Prostate gland (tissue), 2 donors: ENCODE data around the gene PNPLA7. TPM values are rescaled to one million over a fixed set of nuclear protein-coding genes. Genes with fewer than 3 reads are reported as not detected.

Experiments
- DNase-seq: peaks from one replicate; pipeline ENCODE4 v3.0.0-alpha.2; 2019; ENCODE audit warnings: low spot score
- H3K27ac ChIP-seq, 2 donors: fragments of 200-600 bp; sonication (generic); 2 replicates each; pipeline ENCODE4 v1.5.1; 2017 to 2019
- H3K27me3 ChIP-seq: fragments of 200-600 bp; sonication (generic); replicated peaks from 2 replicates; pipeline ENCODE4 v1.5.1; 2019; ENCODE audit not compliant: insufficient read depth
- H3K36me3 ChIP-seq, 2 donors: fragments of 200-600 bp; sonication (generic); 1 replicate in 1 of 2; 2 replicates in 1 of 2; pipeline versions ENCODE4 v1.5.1 to v1.8.1; 2017 to 2019
- H3K4me1 ChIP-seq: fragments of 200-600 bp; sonication (generic); replicated peaks from 2 replicates; pipeline ENCODE4 v1.5.1; 2019
- H3K4me3 ChIP-seq, 2 donors: fragments of 200-600 bp; sonication (generic); 2 replicates each; pipeline ENCODE4 v1.5.1; 2017 to 2019
- H3K9me3 ChIP-seq: fragments of 200-600 bp; sonication (generic); 2 replicates; pipeline ENCODE4 v1.5.1; 2017
- POLR2A ChIP-seq: fragments of 450-650 bp; IDR thresholded peaks from one replicate; pipeline ENCODE4 v1.6.1; 2016; ENCODE audit warnings: antibody characterized with exemption, mild to moderate bottlenecking
- POLR2AphosphoS5 ChIP-seq: sonication (generic); formaldehyde crosslinking; IDR thresholded peaks from one replicate; pipeline ENCODE4 v1.6.1; 2017; ENCODE audit warnings: antibody characterized with exemption
- WGBS: methylation state at CpG from one replicate; pipeline ENCODE4 v1.1.5; 2018; 5-methylcytosine and 5-hydroxymethylcytosine counted together
- intact Hi-C: fragments of 100-400 bp; cut with DNase I; formaldehyde crosslinking; loops from one replicate; pipeline ENCODE4 v1.14.2; 2022
- total RNA-seq, 2 donors: library from RNA; depleted of rRNA; stranded (reverse); fragments of >200 nt; gene quantifications; one replicate each; pipeline ENCODE4 v1.1.0, GENCODE V29; 2016
- TF ChIP-seq, protein P1 (sequence below), 4 experiments: fragments of 200-600 bp in 2 of 4; fragments of 450-650 bp in 2 of 4; sonication (generic) in 2 of 4; IDR thresholded peaks; 1 replicate in 3 of 4; 2 replicates in 1 of 4; pipeline ENCODE4 v1.5.1; 2016 to 2019; ENCODE audit warnings: antibody characterized with exemption in 4 of 4, mild to moderate bottlenecking in 2 of 4, moderate library complexity in 2 of 4

The PNPLA7 gene
- total RNA-seq, 2 donors from 2014 or later = 34.2 to 64.3 TPM

DNA sequence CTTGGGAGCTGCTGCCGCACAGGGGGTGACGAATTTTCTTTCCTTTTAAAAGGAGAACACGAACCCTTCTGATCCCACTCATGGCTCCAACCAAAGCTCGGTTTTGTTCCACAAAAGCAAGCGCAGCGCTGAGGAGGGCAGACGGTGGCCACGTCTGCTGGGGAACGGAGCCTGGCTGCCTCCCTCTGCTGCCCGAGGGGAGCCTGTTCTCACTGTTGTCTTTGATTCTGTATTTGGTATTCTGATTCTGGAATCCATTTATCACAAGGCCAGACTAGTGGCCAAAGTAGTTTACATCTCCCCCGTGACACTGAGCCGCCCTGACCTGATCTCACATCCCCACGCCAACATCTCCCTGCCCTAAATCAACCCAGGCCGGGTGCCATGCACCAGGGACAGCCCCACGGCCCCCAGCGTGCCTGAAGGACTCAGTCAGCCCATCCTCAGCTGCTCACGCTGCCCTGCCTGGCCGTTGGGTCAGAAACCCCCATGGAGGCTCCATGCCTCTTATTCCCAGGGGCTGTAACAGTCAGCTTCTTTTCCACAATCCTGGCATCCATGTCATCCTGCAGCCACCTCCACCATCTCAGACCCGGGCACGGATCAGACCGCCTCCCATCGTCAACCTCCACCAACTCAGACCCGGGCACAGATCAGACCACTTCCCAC is 84.3 kb downstream of the PNPLA7 start:
- H3K9me3 ChIP-seq = no peaks in the 10 kb centered on the region
- H3K36me3 ChIP-seq = no peaks in the 10 kb centered on the region
- no peak for TF ChIP-seq POLR2AphosphoS5
- TF ChIP-seq POLR2A = no peak
- TF ChIP-seq, protein P1, sequence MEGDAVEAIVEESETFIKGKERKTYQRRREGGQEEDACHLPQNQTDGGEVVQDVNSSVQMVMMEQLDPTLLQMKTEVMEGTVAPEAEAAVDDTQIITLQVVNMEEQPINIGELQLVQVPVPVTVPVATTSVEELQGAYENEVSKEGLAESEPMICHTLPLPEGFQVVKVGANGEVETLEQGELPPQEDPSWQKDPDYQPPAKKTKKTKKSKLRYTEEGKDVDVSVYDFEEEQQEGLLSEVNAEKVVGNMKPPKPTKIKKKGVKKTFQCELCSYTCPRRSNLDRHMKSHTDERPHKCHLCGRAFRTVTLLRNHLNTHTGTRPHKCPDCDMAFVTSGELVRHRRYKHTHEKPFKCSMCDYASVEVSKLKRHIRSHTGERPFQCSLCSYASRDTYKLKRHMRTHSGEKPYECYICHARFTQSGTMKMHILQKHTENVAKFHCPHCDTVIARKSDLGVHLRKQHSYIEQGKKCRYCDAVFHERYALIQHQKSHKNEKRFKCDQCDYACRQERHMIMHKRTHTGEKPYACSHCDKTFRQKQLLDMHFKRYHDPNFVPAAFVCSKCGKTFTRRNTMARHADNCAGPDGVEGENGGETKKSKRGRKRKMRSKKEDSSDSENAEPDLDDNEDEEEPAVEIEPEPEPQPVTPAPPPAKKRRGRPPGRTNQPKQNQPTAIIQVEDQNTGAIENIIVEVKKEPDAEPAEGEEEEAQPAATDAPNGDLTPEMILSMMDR (IDR thresholded peaks at IDR 0.05) = no peak
- 88% methylated on average over 23 of the region's 23 CpGs for WGBS
- intact Hi-C loops = no loop called here
- no peak overlapping the region for H3K4me3 ChIP-seq
- H3K27me3 ChIP-seq = no peaks in the 10 kb centered on the region
- DNase-seq = no peak
- no peak overlapping the region for H3K27ac ChIP-seq
- no peaks in the 10 kb centered on the region for H3K4me1 ChIP-seq

DNA sequence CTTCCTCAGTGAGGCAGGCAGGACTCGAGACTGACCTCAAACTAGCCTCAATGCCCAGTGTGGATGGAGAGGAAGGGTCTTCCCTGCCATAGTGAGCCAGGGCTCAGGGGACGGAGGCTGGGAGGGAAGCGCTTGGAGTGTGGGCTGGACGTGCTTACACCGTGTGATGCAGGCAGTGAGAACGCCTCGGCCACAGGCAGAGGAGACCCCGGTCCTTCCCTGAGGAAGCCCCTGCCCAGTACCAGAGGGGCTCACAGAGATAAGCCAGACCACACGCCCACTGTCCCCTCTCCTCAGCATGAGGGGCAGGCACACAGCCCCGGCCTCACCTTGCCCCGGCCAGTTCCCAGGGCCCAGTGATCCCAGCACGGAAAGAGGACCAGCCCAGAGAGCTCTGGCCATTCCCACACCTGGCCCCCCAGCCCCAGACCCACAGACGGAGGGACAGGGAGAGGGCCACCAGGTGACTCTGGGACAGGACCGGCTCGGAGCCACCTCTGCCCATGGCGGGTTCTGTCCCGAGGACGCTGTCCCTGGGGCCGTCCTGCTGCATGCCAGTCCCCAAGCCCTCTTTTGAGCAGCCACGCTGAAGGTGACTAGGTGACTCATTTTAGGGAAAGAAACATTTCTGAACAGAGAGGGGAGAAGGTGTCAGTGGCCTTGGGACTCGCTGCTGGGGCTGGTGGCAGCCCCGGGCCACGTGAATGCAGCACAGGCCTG is 85.0 kb downstream of the PNPLA7 start:
- no peak for DNase-seq
- Histone ChIP-seq H3K4me1 (no peaks in the 10 kb centered on the region), H3K36me3 (no peaks in the 10 kb centered on the region), H3K4me3 (no peak overlapping the region), H3K27ac (no peak overlapping the region), H3K9me3 (no peaks in the 10 kb centered on the region), H3K27me3 (no peaks in the 10 kb centered on the region)
- intact Hi-C loops = no loop called here
- WGBS = 91% methylated on average over 21 of the region's 23 CpGs
- TF ChIP-seq POLR2AphosphoS5 = no peak
- TF ChIP-seq POLR2A = no peak
- TF ChIP-seq, protein P1 (IDR thresholded peaks at IDR 0.05) = no peak

DNA sequence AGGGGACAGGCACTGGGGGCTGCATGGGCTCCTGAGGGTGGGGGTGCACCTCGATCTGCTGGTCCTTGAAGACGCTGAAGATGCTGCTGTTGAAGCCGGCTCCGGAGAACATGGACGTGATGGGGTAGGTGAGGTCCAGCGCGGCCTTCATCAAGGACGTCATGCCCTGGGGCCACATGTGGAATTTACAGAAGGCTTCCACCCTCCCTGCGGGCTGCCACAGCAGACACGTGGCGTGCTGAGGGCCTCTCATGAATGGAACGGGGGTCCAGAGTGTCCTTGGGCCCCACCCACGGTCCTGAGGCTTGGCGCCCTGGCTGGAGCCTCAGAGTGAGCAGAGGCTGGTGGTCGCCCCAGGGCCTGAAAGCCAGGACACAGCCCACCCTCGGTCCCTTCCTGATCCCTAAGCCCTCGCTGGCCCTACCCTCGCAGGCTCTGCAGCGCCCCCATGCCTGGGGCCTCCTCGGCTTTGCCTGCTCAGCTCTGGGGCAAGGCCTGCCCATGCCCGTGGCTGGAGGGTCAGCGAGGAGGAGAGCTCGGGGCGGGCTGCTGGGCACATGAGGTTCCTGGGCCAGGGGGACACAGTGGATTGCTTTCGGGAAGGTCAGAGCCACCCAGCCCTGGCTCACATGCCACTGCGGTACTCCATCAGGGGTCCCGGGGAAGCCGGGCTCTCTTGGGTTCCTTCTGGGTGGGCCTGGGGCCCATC is 85.8 kb downstream of the PNPLA7 start:
- 92% methylated on average over 28 of the region's 28 CpGs for WGBS
- DNase-seq = no peak
- no peaks in the 10 kb centered on the region for H3K9me3 ChIP-seq
- H3K4me3 ChIP-seq = no peak overlapping the region
- no peaks in the 10 kb centered on the region for H3K27me3 ChIP-seq
- TF ChIP-seq, protein P1 (IDR thresholded peaks at IDR 0.05) = no peak
- no peaks in the 10 kb centered on the region for H3K36me3 ChIP-seq
- intact Hi-C loops = no loop called here
- no peak overlapping the region for H3K27ac ChIP-seq
- H3K4me1 ChIP-seq = peaks cover 2% of the 10 kb centered on the region

DNA sequence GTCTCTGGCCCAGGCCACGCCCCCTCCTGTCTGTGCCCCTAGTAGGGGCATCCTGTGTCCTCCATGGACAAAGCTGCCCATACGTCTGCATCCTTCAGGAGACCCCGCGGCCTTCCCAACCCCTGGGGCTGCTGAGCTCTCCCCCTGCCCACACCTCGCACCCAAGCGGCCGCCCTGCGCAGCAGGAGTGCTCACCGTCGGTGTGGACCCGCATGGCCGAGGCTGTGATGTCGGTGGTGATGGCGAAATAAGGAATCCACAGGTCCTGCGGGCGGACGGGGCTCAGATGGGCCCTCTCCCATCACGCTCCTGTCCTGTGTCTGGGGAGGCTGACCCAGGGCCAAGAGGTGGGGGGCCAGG is 86.3 kb downstream of the PNPLA7 start:
- TF ChIP-seq POLR2AphosphoS5 (no peak), POLR2A (no peak)
- TF ChIP-seq, protein P1 (IDR thresholded peaks at IDR 0.05) = no peak
- H3K27ac ChIP-seq = no peak overlapping the region
- H3K36me3 ChIP-seq = no peaks in the 10 kb centered on the region
- H3K4me3 ChIP-seq = no peak overlapping the region
- H3K9me3 ChIP-seq = no peaks in the 10 kb centered on the region
- WGBS = 98% methylated on average over 18 of the region's 18 CpGs
- H3K27me3 ChIP-seq = no peaks in the 10 kb centered on the region
- intact Hi-C loops = no loop called here
- H3K4me1 ChIP-seq = peaks cover 2% of the 10 kb centered on the region
- DNase-seq = no peak
